Measurements from ENCODE around the gene PRSS53.
"Not testable (repeated sequence)": the region's sequence is repeated elsewhere in the genome, so short reads cannot be mapped to it uniquely, and the experiment has no call there.

PRSS53 gene

DNA sequence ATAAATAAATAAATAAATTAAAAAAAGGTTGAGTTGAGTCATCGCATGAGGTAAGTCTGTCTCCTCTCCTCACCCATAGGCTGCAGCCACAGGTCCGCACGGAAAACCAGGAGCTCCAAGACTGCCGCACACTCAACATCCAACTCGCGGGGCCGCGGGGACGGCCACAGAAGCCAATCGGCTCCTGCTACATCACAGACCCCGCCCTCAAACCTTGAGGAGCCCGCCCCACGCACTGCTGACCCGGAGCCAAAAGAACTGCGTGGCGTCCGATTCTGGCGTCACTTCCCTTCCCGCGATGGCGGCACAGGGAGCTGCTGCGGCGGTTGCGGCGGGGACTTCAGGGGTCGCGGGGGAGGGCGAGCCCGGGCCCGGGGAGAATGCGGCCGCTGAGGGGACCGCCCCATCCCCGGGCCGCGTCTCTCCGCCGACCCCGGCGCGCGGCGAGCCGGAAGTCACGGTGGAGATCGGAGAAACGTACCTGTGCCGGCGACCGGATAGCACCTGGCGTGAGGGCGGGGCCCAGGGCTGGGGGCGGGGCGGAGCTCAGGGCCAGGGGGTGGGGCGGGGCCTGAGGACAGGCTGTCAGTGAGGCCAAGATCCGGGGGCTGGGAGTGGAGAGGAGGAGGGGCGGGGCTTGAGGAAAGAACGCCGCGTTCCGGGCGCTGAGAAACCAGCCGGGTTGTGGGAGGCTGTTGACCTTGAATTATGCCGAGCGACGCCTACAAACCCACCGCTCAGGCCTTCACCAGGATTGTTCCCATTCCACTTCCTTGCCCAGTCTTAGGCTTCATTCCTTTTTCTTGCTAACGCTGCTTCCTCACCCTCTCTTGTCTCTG lies 28.9 kb upstream of the PRSS53 start, which contains the start of gene KAT8:
KAT8 (plus strand) TSS at position 281 of the 839 bp plus-strand sequence; CDS start at position 299, 18 bp downstream.
- DNase-seq (ENCODE audit: low spot score) = peak; percentile 97

DNA sequence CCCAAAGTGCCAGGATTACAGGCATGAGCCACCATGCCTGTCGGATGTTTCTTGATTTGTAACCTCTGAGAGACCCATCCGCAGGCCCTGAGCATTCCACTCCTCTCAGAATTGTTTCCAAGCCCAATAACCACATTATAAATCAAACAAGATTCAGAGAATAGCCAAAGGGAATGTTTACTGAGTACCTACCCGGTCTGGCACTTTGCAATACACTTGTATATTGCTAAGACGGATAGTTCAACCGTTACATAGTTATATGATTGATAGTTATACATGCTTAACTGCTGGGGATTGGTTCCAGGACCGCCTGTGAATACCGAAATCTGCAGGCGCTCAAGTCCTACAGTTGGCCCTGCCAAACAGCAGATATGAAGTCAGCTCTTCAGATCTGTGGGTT lies 25.7 kb upstream of the PRSS53 start:
- DNase-seq (ENCODE audit: low spot score) = no peak

DNA sequence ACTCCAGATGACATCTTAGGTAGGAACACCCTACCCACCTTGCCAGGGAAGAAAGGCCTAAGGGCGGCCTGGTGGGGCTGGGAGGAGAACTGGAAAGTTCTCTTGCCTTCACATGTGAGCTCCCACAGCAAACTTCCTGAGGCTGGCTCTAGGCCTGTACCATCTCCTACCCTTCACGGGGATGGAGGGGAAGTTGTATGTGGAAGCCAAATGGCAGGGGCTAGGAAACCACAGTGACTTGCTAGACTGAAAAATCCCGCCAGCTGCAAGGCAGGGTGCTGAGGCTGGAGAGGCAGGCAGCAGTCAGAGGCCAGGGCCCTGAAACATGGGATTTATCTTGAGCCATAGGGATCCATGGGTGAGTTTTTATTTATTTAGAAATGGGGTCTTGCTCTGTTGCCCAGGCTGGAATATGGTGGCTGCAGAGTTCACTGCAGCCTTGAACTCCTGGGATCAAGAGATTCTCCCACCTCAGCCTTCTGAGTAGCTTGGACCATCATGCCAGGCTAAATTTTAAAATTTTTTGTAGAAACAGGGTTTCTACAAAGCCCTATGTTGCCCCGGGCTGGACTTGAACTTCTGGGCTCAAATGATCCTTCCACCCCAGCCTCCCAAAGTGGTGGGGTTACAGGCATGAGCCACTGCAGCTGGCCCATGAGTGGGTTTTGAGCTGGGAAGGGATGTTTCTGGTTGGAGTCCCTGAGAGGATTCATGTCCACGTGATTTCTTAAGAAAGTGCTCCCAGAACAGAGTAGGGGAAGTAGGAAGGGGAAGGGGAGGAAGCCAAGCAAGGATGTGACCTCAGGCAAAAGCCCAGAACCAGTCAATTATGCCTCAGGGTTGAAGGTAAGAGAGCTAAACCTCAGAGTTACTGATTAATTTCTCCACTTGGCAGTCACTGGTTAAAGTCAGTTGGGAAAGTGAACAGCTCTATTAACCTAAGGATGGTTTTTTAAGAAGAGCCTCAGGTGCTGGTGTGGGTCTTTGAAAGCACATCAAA lies 24.7 kb upstream of the PRSS53 start:
- DNase-seq (ENCODE audit: low spot score) = no peak

DNA sequence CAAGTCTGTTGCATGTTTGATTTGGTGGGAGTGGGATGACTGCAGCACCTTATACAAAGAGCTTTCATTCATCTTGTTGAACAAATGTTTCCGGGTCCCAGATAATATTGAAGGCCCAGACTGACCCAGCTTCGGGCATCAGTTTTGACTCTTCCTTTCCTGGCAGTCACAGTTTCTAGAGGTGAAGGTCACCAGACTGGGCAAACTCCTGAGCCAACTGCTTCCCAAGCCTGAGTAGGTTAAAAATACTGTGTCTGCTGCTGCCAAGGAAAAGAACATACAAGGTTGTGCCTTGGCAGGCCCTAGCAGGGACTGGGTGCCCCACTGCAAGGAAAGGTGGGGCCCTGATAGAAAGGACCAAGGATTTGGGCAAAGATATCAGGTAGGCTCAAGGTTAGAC lies 24.0 kb upstream of the PRSS53 start:
- DNase-seq (ENCODE audit: low spot score) = no peak

DNA sequence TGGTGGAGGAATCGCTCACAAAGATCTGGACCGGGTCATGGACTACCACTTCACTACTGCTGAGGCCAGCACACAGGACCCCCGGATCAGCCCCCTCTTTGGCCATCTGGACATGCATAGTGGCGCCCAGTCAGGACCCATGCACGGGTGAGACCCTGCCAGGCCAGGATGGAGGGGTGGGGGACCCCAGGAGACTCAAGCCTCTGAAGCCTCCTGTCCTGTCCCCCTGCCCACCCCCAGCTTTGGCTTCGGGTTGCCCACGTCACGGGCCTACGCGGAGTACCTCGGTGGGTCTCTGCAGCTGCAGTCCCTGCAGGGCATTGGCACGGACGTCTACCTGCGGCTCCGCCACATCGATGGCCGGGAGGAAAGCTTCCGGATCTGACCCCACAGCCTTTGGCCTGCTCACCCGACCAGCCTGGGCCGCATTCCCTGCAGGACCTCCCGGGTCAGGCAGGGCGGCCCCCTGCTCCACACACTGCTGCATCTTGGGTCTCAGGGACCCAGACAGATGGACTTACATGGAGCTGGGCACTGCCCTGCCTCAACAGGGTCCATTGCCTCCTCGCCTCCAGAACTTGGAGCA lies 23.2 kb upstream of the PRSS53 start:
- DNase-seq (ENCODE audit: low spot score) = no peak

DNA sequence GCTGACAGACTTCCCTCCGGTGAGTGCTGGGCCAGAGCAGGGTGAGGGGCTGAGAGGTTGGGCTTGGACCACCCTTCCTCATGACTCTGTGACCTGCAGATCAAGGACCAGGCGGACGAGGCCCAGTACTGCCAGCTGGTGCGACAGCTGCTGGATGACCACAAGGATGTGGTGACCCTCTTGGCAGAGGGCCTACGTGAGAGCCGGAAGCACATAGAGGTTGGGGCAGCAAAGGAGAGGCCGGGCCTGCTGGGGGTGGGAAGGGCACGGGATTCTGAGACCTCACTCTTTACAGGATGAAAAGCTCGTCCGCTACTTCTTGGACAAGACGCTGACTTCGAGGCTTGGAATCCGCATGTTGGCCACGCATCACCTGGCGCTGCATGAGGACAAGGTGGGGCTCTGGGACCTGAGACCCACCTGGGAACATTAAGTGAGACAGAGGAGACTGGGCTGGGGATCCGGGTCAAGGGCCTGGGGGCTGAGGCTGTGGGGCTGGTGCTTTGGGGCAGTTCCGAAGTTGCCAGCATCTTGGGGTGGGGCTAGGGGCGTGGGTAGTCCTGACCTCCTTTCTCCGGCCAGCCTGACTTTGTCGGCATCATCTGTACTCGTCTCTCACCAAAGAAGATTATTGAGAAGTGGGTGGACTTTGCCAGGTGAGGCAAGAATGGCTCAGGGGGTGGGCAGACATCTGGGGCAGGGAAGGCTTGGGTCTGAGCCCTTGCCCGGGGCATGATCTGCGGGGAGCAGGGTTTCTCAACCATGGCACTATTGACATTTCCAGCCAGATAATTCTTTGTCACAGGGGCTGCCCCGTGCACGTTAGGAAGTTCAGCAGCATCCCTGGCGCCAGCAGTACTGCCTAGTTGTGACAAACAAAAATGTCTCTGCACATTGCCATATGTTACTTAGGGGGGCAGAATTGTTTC lies 21.6 kb upstream of the PRSS53 start:
- no peak for DNase-seq (ENCODE audit: low spot score)

DNA sequence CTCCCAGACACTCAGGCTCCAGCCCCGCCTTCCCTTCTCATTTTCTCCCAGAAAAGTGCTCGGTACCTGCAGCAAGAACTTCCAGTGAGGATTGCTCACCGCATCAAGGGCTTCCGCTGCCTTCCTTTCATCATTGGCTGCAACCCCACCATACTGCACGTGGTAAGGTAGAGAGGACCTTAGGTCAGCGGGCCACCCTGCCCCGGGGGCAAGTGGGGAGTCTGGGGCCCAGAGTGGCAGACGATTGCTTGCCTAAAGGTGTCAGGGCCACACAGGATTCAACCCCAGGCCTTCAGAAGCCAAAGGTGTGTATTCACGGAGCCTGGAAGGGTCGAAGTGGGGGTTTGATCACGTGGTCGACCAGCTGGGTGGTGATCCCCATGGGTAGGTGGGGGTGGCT lies 20.9 kb upstream of the PRSS53 start:
- DNase-seq (ENCODE audit: low spot score) = no peak

DNA sequence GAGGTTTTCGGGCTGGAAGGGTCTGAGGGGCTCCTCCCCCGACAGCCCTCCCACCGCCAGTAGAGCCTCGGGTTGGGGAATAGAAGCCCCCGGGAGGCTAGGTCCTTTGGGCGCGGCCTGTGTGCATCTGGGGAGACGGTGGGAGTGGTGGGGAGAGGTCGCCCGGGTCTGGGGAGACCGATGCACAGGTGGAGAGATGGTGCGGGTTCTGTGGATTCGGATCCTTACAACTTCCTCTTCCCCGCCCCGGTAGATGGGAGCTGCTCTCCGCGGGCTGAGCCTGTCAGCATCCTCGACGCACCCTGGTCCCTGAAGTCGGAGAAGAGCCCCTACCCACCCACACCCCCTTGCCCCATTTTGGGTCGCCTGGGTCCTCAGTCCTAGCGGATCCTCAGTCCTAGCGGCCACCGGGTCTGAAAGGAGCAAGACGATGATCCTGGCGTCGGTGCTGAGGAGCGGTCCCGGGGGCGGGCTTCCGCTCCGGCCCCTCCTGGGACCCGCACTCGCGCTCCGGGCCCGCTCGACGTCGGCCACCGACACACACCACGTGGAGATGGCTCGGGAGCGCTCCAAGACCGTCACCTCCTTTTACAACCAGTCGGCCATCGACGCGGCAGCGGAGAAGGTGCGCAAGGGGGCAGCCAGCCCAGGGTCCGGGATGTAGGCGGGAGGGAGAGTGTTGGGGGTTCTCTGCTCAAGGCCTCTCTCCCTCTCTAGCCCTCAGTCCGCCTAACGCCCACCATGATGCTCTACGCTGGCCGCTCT lies 20.2 kb upstream of the PRSS53 start:
- DNase-seq (ENCODE audit: low spot score) = no peak

DNA sequence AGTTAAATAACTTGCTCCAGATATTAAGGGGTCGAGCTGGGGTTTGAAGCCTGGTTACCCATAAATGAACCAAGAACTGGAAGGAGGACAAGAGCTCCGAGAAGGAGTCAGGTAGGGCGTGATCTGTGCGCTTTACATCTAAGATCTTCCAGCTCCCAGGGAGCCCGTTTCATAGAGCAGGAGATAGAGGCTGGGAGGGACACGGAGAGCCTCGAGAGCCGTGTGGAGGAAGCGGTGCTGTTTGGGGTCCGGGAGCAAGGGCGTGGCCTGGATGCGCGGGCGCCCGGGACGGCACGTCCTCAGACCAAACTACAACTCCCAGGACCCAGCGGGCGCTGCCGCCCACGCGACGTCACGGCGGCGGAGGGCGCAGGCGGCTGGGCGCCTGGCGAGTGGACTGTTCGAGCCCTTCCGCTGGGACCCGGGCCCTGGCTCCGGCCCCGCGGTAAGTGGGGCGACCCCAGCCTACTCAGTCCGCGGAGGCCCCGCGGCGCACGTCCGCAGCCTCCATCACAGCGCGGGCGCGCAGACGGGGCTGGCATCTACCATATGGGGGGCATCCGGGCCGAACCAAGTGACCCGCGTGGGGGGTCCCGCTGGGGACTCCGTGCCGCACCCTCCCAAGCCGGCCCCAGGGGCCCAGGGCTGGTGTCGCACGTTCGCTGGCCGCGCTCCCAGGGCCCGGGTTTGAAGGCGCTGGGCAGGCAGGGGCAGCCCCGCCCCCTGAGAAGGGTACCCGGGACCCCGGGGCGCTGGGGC lies 19.5 kb upstream of the PRSS53 start, which contains the start of gene BCKDK:
BCKDK (plus strand) TSS at position 352 of the 759 bp plus-strand sequence. CDS start 838 bp downstream, outside the sequence.
- peak; percentile 72 for DNase-seq (ENCODE audit: low spot score)

DNA sequence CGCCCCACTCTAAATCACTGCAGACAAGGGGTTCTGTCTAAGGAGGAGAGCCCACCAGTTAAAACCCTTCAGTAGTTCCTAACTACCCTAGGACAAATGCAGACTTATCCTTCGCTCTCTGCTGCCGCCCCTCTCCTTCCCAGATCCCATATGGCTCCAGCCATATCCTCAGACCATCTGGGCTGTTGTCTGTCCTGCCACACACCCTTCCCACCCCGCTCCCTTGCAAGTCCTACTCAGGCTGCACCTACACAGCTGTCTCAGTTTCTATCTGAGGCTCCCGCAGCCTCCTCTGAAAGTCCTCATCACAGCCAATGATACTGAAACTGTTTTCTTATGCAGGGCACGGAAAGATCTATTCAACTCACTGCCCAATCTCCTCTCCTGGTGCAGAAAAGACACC lies 18.7 kb upstream of the PRSS53 start:
- DNase-seq (ENCODE audit: low spot score) = no peak

DNA sequence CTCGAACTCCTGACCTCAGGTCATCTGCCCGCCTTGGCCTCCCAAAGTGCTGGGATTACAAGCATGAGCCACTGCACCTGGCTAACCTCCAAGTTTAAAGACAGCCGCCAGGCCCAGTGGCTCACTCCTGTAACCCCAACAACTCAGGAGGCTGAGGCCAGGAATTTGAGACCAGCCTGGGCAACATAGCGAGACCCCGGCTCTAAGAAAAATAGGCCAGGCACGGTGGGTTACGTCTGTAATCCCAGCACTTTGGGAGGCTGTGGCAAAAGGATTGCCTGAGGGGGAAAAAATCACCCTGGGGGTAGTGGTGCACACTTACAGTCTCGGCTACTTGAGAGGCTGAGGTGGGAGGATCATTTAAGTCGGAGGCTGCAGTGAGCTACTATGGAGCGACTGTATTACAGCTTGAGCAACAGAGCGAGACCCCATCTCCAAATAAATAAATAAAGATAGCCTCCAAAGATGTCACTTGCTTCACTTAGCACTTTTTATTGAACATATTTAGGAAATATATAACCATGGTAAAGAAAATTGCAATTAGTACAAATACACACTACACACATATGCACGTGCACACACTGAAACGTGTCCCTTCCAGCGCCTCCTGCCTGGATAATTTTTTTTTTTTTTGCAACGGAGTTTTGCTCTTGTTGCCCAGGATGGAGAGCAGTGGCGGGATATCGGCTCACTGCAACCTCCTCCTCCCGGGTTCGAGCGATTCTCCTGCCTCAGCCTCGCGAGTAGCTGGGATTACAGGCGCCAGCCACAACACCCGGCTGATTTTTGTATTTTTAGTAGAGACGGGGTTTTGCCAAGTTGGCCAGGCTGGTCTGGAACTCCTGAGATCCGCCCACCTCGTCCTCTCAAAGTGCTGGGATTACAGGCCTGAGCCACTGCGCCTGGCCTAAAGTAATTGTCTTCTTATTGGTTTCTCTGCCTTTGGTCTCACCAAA lies 18.0 kb upstream of the PRSS53 start:
- no peak for DNase-seq (ENCODE audit: low spot score)

DNA sequence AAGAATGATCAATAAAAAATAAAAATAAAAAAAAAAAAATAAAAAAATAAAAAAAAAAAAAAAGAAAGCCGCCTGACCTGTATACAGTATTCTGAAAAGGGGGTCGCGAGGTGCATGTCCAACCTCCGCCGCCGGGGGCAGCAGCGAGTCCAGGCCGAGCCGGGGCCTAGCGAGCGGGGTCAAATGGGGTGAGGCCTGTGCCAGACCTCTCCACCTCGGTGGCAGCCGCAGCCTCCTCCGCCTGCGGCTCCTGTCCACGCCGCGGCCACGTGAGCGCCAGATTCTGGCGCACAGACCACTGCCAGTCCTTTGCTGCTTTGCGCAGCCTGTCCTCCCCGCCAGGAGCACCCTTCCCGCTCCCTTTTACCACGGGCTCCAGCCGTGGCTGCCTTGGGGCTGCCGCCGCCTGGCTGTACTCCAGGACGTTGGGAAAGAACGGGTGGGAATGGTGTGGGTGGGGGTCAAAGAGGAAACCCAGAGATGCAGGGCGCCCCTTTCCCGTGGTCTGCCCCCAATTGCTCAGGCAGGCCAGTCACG lies 17.0 kb upstream of the PRSS53 start:
- DNase-seq (ENCODE audit: low spot score) = peak; percentile 55

DNA sequence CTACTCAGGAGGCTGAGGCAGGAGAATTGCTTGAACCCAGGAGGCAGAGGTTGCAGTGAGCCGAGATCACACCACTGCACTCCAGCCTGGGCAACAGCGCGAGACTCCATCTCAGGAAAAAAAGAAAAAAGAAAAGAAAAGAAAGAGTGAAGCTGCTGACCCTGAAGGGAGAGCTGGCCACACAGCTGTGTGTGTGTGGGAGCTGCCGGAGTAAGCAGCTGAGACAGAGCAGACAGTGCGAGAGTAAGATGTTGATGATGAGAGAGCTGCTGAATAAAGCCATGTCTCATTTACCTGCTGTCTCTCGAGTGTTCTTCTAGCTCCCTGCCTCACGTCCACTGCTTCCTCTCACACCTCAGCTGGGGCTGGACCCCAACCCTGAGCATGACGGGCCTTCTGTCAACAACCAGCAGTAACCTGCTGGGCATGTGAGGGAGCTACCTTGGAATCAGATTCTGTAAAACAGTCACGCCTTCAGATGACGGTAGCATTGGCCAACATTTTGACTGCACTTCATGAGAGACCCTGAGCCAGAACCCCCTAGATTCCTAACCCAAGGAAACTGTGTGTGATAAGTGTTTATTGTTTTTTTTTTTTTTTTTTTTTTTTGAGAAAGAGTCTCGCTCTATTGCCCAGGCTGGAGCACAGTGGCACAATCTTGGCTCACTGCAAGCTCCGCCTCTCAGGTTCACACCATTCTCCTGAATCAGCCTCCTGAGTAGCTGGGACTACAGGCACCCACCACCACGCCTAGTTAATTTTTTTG lies 12.3 kb upstream of the PRSS53 start:
- DNase-seq (ENCODE audit: low spot score) = not testable (repeated sequence)

DNA sequence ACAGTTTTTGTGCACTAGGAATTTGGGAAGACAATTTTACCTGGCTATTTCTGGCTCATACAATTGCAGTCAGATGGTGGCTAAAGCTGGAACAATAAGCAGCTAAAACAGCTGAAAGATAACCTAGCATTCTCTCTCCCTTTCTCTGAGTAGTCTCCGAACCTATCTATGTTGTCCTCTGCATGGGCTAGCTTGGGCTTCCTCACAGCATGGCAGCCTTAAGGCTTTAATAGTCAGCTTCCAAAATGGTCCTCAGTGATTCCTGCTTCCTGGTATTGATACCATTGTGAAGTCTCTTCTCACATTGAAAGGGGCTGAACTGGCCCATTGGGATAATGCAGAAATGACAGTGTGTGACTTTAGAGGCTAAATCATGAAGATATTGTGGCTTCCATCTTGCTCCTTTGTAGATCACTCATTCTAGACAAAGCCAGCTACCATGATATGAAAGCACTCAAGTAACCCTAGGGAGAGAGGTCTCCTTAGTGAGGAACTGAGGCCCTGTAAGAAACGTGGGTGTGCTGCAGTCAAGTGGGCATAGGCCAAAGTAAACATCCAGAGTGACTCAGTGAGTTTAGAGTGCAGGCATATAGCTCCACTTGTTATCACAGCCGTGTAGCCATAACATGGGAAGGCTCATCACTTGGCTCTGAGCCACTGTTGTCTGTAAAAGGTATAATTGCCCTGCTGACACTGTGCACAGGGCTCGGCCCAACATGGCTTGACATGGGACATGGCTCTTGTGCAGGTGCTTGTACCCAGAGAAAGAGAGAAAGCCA lies 11.3 kb upstream of the PRSS53 start:
- no peak for DNase-seq (ENCODE audit: low spot score)

DNA sequence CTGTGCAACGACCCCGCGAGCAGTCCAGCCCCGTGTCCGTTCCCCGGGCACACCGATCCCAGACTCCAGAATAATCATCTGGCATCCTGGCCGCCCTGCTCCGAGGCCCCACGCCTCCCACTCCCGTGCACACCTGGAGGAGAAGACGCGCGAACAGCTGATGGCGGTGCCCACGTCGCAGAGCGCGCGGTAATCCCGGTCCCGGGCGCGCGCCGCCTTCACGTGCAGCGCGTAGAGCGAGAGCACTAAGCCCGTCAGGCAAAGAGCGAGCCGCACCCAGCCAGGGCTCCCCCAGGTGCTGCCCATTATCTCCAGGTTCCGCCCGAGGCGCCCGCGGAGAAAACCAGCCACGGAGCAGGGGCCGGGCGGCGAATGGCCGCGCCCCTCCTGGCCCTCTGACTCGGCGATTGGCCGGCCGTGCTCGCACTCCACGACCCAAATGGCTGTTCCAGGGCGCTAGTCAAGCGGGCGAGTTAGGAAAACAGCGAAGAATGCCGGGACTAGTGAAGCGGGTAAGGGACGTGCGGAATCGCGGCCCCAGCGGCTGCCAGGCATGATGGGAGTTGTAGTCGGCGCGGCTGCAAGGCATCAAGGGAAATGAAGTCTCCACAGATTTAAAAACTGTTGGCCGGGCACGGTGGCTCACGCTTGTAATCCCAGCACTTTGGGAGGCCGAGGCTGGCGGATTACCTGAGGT lies 5.8 kb upstream of the PRSS53 start, which contains the start of gene VKORC1:
VKORC1 (minus strand) TSS at position 374 of the 697 bp plus-strand sequence; CDS start at position 306, 68 bp downstream.
- peak; percentile 91 for DNase-seq (ENCODE audit: low spot score)

DNA sequence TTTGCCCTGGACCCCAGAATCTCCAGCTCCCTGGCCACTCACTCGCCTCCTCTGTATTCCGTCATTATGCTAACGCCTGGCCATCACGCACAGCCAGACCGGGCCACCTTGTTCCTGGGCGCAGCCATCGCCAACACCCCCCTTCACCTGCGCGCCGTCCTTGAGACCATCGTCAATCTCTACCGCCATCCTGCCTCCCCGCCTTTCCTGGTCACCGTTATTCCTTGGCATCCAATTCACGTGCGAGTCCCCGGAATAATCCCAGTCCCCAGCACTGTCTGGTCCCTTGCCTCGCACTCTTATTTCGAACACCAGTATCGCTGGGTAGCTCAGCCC lies 5.3 kb upstream of the PRSS53 start:
- DNase-seq (ENCODE audit: low spot score) = no peak
